Measurements from ENCODE around the gene GNAI3.

GNAI3 gene

DNA sequence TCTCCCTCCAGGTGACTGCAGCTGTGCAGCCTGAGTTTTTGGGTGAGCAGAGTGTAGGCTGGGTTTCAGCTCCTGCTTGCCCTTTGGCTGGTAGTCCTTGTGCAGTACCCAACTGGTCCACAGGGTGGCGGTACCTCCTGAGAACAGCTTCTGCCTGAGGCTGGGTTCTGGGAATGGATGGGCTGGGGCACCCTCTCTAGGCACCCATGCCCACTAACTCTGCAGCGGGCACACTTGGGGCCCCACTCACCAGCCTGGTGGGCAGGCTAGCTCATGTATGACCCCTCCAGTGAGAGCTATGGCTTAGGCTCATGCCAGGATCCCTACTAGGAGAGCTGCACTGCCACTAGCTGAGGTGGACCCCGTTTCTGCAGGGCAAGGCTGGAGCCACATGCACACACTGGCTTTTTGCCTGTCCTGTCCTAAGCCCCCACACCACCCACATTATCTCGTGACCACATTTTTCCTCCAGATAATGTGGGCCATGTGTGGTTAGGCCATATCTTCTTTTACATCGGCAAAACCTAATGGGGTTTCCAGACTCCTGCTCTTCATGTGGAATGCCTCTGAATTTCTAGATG lies 92.0 kb downstream of the GNAI3 start:
- peak; percentile 77 for DNase-seq (ENCODE audit: low spot score)
- TF ChIP-seq, protein P1, sequence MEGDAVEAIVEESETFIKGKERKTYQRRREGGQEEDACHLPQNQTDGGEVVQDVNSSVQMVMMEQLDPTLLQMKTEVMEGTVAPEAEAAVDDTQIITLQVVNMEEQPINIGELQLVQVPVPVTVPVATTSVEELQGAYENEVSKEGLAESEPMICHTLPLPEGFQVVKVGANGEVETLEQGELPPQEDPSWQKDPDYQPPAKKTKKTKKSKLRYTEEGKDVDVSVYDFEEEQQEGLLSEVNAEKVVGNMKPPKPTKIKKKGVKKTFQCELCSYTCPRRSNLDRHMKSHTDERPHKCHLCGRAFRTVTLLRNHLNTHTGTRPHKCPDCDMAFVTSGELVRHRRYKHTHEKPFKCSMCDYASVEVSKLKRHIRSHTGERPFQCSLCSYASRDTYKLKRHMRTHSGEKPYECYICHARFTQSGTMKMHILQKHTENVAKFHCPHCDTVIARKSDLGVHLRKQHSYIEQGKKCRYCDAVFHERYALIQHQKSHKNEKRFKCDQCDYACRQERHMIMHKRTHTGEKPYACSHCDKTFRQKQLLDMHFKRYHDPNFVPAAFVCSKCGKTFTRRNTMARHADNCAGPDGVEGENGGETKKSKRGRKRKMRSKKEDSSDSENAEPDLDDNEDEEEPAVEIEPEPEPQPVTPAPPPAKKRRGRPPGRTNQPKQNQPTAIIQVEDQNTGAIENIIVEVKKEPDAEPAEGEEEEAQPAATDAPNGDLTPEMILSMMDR (IDR thresholded peaks at IDR 0.05; ENCODE audit: extremely low read depth, missing control alignments), result peak; percentile 82

- DNase-seq (ENCODE audit: low spot score), result no peak
Observed at GRCh38 chr1:109641078-109641740, 92.8 kb downstream of the GNAI3 start.

GRCh38 chr1:109641861-109642260 lies 93.4 kb downstream of the GNAI3 start:
- no peak for DNase-seq (ENCODE audit: low spot score)
- TF ChIP-seq, protein P1 (IDR thresholded peaks at IDR 0.05; ENCODE audit: extremely low read depth, missing control alignments), result no peak

More at GRCh38 chr1:109641078-109641740, 92.8 kb downstream of the GNAI3 start:
- TF ChIP-seq, protein P1 (IDR thresholded peaks at IDR 0.05; ENCODE audit: extremely low read depth, missing control alignments), result no peak

- no peak for DNase-seq (ENCODE audit: low spot score)
- TF ChIP-seq, protein P1 (IDR thresholded peaks at IDR 0.05; ENCODE audit: extremely low read depth, missing control alignments), result no peak
Observed at GRCh38 chr1:109642626-109643025, 94.2 kb downstream of the GNAI3 start.

DNA sequence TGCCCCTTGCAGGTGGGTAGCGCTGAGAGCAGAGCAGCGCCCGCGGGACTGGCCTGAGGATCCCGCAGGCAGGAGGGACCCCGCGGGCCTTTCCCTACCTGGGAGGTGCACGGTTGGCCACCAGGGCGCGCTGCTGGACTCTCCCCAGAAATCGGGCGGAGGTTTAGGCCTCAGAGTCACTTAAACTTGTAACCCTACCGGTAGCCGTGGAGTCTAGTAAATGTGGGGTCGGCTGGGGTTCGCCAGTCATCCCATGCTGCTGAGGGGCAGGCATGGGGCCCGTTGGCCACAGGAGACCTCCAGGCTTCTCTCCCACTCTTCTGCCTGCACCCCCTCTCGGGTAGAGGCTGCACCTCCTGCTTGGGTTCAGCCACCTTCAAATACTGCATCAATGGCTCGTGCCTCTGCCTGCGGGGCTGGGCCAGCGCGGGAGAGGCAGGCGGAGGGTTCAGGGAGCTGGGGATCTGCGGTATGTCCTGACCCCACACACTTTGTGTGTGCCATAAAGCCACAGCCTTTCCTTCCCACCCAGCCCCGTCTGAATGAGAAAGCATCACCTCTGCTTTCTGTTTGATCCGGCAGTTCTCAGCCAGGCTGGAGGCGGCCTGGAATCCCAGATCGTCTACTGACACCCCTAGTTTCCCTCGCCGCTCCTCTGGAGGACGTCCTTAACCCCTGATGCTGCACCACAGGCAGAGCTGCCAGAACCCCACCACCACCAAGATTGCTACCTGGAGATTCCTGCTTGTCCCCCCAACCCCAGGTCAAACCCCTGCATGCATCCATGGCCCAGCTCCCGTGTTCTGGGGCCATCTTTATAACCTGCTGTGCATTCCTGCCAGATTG lies 95.2 kb downstream of the GNAI3 start:
- DNase-seq (ENCODE audit: low spot score), result peak; percentile 83
- TF ChIP-seq, protein P1 (IDR thresholded peaks at IDR 0.05; ENCODE audit: extremely low read depth, missing control alignments), result peak; percentile 73

DNA sequence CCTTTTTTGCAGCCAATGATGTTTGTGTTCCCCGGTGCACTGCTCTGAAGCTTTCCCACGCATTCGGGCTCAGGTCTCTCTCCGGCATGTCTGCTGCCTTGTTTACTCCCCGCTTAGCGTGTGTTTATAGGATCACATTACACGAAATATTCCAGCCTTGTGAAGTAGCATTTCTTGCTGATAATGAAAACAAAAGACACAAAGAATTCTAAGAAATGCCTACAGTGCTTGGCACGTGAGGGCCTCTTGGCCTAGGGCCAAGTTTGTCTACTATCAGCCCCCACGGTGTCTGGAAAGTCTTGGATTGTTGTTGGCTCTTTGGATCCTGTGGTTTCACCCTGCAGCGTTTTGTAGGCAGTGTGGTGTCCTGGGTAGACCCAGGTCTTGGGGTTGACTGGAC lies 96.3 kb downstream of the GNAI3 start:
- TF ChIP-seq, protein P1 (IDR thresholded peaks at IDR 0.05; ENCODE audit: extremely low read depth, missing control alignments), result no peak
- no peak for DNase-seq (ENCODE audit: low spot score)

DNA sequence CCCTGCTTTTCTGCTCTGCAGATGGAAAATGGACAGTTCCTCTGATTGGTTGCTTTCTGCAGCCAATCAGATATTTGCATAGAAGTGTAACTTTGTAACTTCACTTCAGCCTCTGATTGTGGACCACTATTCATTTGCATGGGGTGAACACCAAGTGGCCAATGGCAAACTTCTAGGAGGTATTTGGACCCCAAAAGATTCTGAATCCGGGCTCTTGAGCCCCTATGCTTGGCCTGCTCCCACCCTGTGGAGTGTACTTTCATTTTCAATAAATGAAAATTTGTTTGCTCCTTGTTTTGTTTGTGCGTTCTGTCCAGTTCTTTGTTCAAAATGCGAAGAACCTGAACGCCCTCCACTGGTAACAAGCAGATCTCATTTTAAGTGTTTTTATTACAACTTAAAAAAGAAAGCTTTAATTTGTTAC lies 101.1 kb downstream of the GNAI3 start:
- TF ChIP-seq, protein P1 (IDR thresholded peaks at IDR 0.05; ENCODE audit: extremely low read depth, missing control alignments), result no peak
- DNase-seq (ENCODE audit: low spot score), result no peak

Measured in GM20000 (cell line).